ENCODE measurements around the gene PHYHD1. TPM values are rescaled to one million over a fixed set of nuclear protein-coding genes. Genes with fewer than 3 reads are reported as not detected.

PHYHD1 gene
- total and polyA plus RNA-seq, 2 of the 13 experiments (the other 11 are each of a cell fraction or from before 2014, with no cell fraction given), result 10.6 to 25.3 TPM

- TF ChIP-seq THAP8 (CRISPR knock-in tag; IDR thresholded peaks at IDR 0.05; ENCODE audit: borderline replicate concordance), result no peak
- no peak for TF ChIP-seq ZNF138 (CRISPR knock-in tag; IDR thresholded peaks at IDR 0.05; ENCODE audit: low read depth)
Observed at GRCh38 chr9:128885798-128886197, 35.0 kb upstream of the PHYHD1 start (continued).

GRCh38 chr9:128886211-128886891 lies 34.4 kb upstream of the PHYHD1 start:
- ChIA-PET POLR2A (no interaction called here), CTCF (ENCODE audit: low intra/inter-chr PET ratio, low total read pairs) (no interaction called here)
- no peaks in the 10 kb centered on the region for H4K20me1 ChIP-seq (ENCODE audit: insufficient read depth, low read length)
- intact Hi-C loops (cut with micrococcal nuclease; ENCODE audit: unreplicated experiment), result no loop called here
- no peak overlapping the region for H3K9ac ChIP-seq (ENCODE audit: insufficient read depth, low read depth, low read length)
- ATAC-seq (no peak), DNase-seq (ENCODE audit: low spot score) (no peak), FAIRE-seq (no peak)
- H3K4me3 ChIP-seq (replicated peaks in 1 of 3; ENCODE audit: insufficient read depth in 1 of 3, low read depth in 2 of 3, low read length in 3 of 3), result no peak overlapping the region
- H3K9me3 ChIP-seq (ENCODE audit: low read length), result no peaks in the 10 kb centered on the region
- H3K4me2 ChIP-seq (ENCODE audit: low read depth, low read length), result no peak overlapping the region
- H3K36me3 ChIP-seq (replicated peaks in 1 of 2; ENCODE audit: control insufficient read depth in 1 of 2, insufficient read depth in 2 of 2, low read length in 2 of 2), result peaks cover 12 to 46% of the 10 kb centered on the region in 2 experiments; a peak in 4 of 5 replicates
- WGBS (ENCODE audit: low lambda C conversion rate), result 92% methylated on average over 13 of the region's 13 CpGs
- BruUV-seq (replicated peaks), result no TSS peak
- H2AFZ ChIP-seq (ENCODE audit: low read length), result no peak overlapping the region
- H3K27ac ChIP-seq (ENCODE audit: extremely low read length, insufficient read depth, low read length), result no peak overlapping the region
- peaks cover 62% of the 10 kb centered on the region for H3K79me2 ChIP-seq (ENCODE audit: insufficient read depth, low read length)
- peaks cover 22% of the 10 kb centered on the region for H3K4me1 ChIP-seq (ENCODE audit: insufficient read depth, low read length)
- in situ Hi-C loops (cut with HindIII; ENCODE audit: extremely low pct_ligation_motif_present, low pct_unique_long_range_greater_than_20kb), result no loop called here
- H3K27me3 ChIP-seq (ENCODE audit: control insufficient read depth in 1 of 2, insufficient read depth in 2 of 2, low read length in 2 of 2), result no peaks in the 10 kb centered on the region; a peak in 1 of 5 replicates
- TF ChIP-seq SNRNP70 (IDR thresholded peaks at IDR 0.05; ENCODE audit: low read depth, low read length) (no peak), SCMH1 (CRISPR knock-in tag; IDR thresholded peaks at IDR 0.05; ENCODE audit: borderline replicate concordance) (no peak), ZNF496 (CRISPR knock-in tag; IDR thresholded peaks at IDR 0.05; ENCODE audit: insufficient replicate concordance) (no peak), ZBTB37 (CRISPR knock-in tag; IDR thresholded peaks at IDR 0.05) (no peak), TFDP2 (CRISPR knock-in tag; IDR thresholded peaks at IDR 0.05) (no peak), NRL (CRISPR knock-in tag; IDR thresholded peaks at IDR 0.05; ENCODE audit: borderline replicate concordance) (no peak), RERE (CRISPR knock-in tag; IDR thresholded peaks at IDR 0.05; ENCODE audit: low read depth) (no peak), AGO1 (IDR thresholded peaks at IDR 0.05; ENCODE audit: low read depth, low read length, poor library complexity, severe bottlenecking) (no peak)
